Chondrocyte (in vitro differentiated cells): Measurements from ENCODE around the gene SMAD3. TPM values are rescaled to one million over a fixed set of nuclear protein-coding genes. Genes with fewer than 3 reads are reported as not detected.
"Not testable (repeated sequence)": the region's sequence is repeated elsewhere in the genome, so short reads cannot be mapped to it uniquely, and the experiment has no call there.

Source experiments
- DNase-seq: peaks from one replicate; pipeline ENCODE4 v3.0.0; 2021; ENCODE audit warnings: mixed read lengths, low spot score
- H3K27ac Mint-ChIP-seq: one replicate; pipeline ENCODE4 v1.8.0; 2021; ENCODE audit warnings: mild to moderate bottlenecking, moderate library complexity, mixed read lengths; ENCODE audit not compliant: unreplicated experiment
- H3K27me3 Mint-ChIP-seq: 2 replicates; pipeline ENCODE4 v1.8.0; 2021; ENCODE audit warnings: low read depth, mixed read lengths
- H3K36me3 Mint-ChIP-seq: 2 replicates; pipeline ENCODE4 v1.8.0; 2021; ENCODE audit warnings: low read depth, mixed read lengths
- H3K4me1 Mint-ChIP-seq: 2 replicates; pipeline ENCODE4 v1.8.0; 2021; ENCODE audit warnings: low read depth, mild to moderate bottlenecking, mixed read lengths
- H3K4me3 Mint-ChIP-seq: one replicate; pipeline ENCODE4 v1.8.0; 2021; ENCODE audit warnings: mild to moderate bottlenecking, moderate library complexity, mixed read lengths; ENCODE audit not compliant: unreplicated experiment
- H3K9me3 Mint-ChIP-seq: 2 replicates; pipeline ENCODE4 v1.8.0; 2021; ENCODE audit warnings: low read depth, mixed read lengths
- total RNA-seq: library from RNA; stranded (reverse); gene quantifications from 3 replicates; pipeline ENCODE4 v1.2.1, GENCODE V29; 2021
- TF ChIP-seq, protein P1 (sequence below): fragments of 200-600 bp; sonication (generic); IDR thresholded peaks from 2 replicates; pipeline ENCODE4 v1.5.0; 2021; ENCODE audit warnings: antibody characterized with exemption, mild to moderate bottlenecking, moderate library complexity

Gene SMAD3
- total RNA-seq, 1 donor from 2014 or later: 23.2 TPM

DNA sequence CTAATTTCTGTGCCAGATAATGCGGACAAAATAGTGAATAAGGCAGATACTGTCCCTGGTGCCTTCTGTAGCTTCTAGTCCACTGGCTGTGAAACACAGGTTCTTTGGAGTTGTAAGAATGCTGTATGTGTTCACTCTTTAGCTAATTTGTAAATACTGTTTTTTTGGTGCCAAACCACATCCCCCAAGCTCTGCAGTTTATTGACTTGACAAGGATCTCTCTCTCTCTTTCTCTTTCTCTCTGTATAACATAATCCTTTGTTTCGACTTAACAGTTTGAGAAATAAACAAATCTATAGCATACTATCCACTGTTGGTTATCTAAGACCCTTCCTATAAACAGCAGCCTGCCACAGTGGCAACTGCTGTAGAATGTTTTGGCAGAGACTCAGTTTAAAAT lies 7.6 kb downstream of the SMAD3 start:
- TF ChIP-seq, protein P1, sequence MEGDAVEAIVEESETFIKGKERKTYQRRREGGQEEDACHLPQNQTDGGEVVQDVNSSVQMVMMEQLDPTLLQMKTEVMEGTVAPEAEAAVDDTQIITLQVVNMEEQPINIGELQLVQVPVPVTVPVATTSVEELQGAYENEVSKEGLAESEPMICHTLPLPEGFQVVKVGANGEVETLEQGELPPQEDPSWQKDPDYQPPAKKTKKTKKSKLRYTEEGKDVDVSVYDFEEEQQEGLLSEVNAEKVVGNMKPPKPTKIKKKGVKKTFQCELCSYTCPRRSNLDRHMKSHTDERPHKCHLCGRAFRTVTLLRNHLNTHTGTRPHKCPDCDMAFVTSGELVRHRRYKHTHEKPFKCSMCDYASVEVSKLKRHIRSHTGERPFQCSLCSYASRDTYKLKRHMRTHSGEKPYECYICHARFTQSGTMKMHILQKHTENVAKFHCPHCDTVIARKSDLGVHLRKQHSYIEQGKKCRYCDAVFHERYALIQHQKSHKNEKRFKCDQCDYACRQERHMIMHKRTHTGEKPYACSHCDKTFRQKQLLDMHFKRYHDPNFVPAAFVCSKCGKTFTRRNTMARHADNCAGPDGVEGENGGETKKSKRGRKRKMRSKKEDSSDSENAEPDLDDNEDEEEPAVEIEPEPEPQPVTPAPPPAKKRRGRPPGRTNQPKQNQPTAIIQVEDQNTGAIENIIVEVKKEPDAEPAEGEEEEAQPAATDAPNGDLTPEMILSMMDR: no peak
- Mint-ChIP-seq H3K27me3 (no peaks in the 10 kb centered on the region), H3K4me3 (no peak overlapping the region), H3K9me3 (no peaks in the 10 kb centered on the region), H3K36me3 (peaks cover 6% of the 10 kb centered on the region), H3K4me1 (peaks cover 62% of the 10 kb centered on the region), H3K27ac (no peak overlapping the region)
- no peak for DNase-seq

DNA sequence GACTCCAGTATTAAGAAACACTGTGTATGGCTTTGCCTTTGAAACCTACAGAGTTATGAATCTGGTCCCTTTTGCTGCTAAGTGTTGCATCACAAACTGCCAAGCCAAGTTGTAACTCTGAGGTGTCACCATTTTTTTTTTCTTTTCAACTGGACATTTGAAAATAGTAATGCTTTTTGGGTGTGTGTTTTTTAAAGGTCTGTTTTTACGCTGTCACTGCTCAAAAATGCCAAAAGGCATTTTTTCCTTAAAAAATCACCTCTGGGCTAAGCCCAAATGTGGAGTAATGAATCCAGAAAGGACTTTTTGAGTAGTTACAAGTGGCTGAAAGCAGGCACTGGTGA lies 9.5 kb downstream of the SMAD3 start:
- Mint-ChIP-seq H3K4me1 (peaks cover 56% of the 10 kb centered on the region), H3K27ac (peak overlapping the region; percentile 27), H3K9me3 (no peaks in the 10 kb centered on the region), H3K27me3 (no peaks in the 10 kb centered on the region), H3K4me3 (no peak overlapping the region), H3K36me3 (peaks cover 6% of the 10 kb centered on the region)
- TF ChIP-seq, protein P1: no peak
- no peak for DNase-seq

DNA sequence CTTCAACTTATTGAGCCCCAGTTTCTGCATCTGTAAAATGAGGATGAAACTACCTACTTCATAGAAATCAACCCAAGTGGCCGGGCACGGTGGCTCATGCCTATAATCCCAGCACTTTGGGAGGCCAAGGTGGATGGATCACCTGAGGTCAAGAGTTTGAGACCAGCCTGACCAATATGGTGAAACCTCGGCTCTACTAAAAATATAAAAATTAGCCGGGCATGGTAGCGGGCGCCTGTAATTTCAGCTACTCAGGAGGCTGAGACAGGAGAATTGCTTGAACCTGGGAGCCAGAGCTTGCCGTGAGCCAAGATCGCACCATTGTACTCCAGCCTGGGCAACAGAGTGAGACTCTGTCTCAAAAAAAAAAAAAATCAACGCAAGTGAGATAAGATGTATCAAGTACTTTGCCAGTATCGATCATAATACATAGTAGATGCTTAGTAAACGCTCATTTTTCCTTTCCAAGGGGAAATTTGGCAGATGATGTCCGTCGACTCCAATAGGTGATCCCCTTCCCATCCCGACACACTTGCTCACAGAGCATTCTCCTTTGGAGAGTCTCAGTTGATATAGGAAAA lies 10.2 kb downstream of the SMAD3 start:
- H3K27ac Mint-ChIP-seq: peak overlapping the region; percentile 75
- not testable (repeated sequence) for H3K9me3 Mint-ChIP-seq, H3K27me3 Mint-ChIP-seq, DNase-seq, H3K4me3 Mint-ChIP-seq, H3K36me3 Mint-ChIP-seq
- H3K4me1 Mint-ChIP-seq: peaks cover 63% of the 10 kb centered on the region

DNA sequence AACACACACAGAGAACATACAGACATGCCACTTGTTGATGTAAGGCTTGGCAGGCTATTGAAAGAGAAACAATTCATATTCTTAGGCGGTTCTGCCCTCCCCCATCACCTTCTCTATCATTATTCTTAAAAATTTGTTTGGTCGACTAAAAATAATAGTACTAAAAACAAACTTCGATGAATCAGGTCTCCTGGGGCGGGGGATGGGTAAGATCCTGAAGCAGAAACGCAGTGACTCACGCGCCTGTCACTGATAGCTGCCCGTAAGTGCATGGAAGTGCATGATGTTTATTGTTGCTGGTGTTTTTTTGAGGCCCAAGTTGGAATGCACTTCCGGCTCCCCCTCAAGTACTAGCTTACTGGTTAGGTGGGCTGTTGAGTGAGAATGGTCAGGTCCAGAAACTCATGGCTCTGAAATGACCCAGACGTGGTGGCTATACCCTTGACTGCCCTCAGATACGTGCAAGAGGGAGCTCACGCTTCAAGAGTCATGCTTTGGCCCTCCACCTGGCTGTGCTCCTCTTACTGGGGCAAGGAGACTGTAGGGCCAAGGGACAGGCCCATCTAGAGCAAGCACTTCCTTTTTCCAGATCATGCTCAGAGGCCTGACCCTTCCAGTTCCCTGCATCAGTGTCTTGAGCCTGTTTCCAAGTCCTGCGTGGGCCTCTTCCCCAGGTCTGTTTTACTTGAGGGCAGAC lies 10.9 kb downstream of the SMAD3 start:
- Mint-ChIP-seq H3K4me3 (no peak overlapping the region), H3K9me3 (no peaks in the 10 kb centered on the region), H3K36me3 (peaks cover 3% of the 10 kb centered on the region), H3K27me3 (no peaks in the 10 kb centered on the region), H3K27ac (peak overlapping the region; percentile 75), H3K4me1 (peaks cover 63% of the 10 kb centered on the region)
- DNase-seq: no peak
- TF ChIP-seq, protein P1: no peak

DNA sequence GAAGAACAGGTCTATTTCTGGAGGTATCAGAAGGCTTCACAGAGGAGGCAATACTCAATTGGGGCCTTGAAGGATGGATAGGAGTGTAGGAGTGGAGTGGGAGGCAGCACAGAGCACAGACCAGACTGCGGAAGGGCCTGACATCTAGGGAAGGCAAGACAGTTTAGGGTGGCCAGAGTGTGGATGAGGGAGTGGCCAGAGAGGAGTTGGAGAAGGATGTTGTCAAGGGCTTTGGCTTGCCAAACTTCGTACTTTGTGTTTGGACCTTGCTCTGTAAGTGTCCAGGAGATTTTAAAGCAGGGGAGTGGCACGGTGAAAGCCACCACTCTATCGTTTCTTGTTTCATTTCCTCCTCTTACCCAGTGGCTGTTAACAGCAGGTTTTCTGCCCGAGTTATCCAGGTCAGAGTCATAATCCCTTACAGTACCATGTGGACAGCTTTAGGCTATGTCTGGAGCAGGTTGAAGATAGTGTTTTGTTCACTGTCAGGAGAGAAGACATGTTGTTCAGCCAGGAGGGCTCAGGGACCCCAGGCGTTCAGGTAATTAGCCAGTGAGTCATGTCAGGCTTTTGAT lies 12.3 kb downstream of the SMAD3 start:
- TF ChIP-seq, protein P1: no peak
- H3K27me3 Mint-ChIP-seq: no peaks in the 10 kb centered on the region
- H3K9me3 Mint-ChIP-seq: no peaks in the 10 kb centered on the region
- DNase-seq: no peak
- peak overlapping the region; percentile 77 for H3K27ac Mint-ChIP-seq
- H3K36me3 Mint-ChIP-seq: peaks cover 1% of the 10 kb centered on the region
- no peak overlapping the region for H3K4me3 Mint-ChIP-seq
- H3K4me1 Mint-ChIP-seq: peaks cover 76% of the 10 kb centered on the region
